Measurements from ENCODE around the gene CBX8.
A peak's percentile ranks its signal among the peaks of the same experiment; 100 is the strongest.
"Not testable (repeated sequence)": the region's sequence is repeated elsewhere in the genome, so short reads cannot be mapped to it uniquely, and the experiment has no call there.

The CBX8 gene

GRCh38 chr17:79779084-79779529 is 17.8 kb downstream of the CBX8 start:
- peak; percentile 68 for DNase-seq (ENCODE audit: low read depth, low spot score)

- DNase-seq (ENCODE audit: low read depth, low spot score): peak; percentile 51
These were observed 18.3 kb downstream of the CBX8 start for GRCh38 chr17:79778504-79779083.

GRCh38 chr17:79777894-79778503 is 18.9 kb downstream of the CBX8 start, which contains the start of gene CBX2:
CBX2 (plus strand) TSS chr17:79778148; CDS start chr17:79778236, 88 bp downstream.
- DNase-seq (ENCODE audit: low read depth, low spot score): no peak

GRCh38 chr17:79777120-79777893 is 19.6 kb downstream of the CBX8 start:
- peak; percentile 68 for DNase-seq (ENCODE audit: low read depth, low spot score)

- DNase-seq (ENCODE audit: low read depth, low spot score): peak; percentile 45
These were observed 20.3 kb downstream of the CBX8 start for GRCh38 chr17:79776376-79777119.

GRCh38 chr17:79775632-79776031 is 21.2 kb downstream of the CBX8 start:
- no peak for DNase-seq (ENCODE audit: low read depth, low spot score)

- DNase-seq (ENCODE audit: low read depth, low spot score): no peak
These were observed 22.3 kb downstream of the CBX8 start for GRCh38 chr17:79774561-79774975.

- DNase-seq (ENCODE audit: low read depth, low spot score): not testable (repeated sequence)
These were observed 24.2 kb downstream of the CBX8 start for GRCh38 chr17:79772726-79773125.

- DNase-seq (ENCODE audit: low read depth, low spot score): no peak
These were observed 25.6 kb downstream of the CBX8 start for GRCh38 chr17:79771276-79771675.

- DNase-seq (ENCODE audit: low read depth, low spot score): no peak
These were observed 27.0 kb downstream of the CBX8 start for GRCh38 chr17:79769570-79770506.

- no peak for DNase-seq (ENCODE audit: low read depth, low spot score)
These were observed 31.2 kb downstream of the CBX8 start for GRCh38 chr17:79765708-79766107.

GRCh38 chr17:79761894-79762589 is 34.8 kb downstream of the CBX8 start:
- DNase-seq (ENCODE audit: low read depth, low spot score): no peak

GRCh38 chr17:79760197-79760906 is 36.5 kb downstream of the CBX8 start:
- DNase-seq (ENCODE audit: low read depth, low spot score): no peak

GRCh38 chr17:79758271-79758670 is 38.6 kb downstream of the CBX8 start:
- no peak for DNase-seq (ENCODE audit: low read depth, low spot score)

- no peak for DNase-seq (ENCODE audit: low read depth, low spot score)
These were observed 39.6 kb downstream of the CBX8 start for GRCh38 chr17:79757140-79757745.

- DNase-seq (ENCODE audit: low read depth, low spot score): no peak
These were observed 41.3 kb downstream of the CBX8 start for GRCh38 chr17:79755591-79755990.

GRCh38 chr17:79754903-79755302 is 42.0 kb downstream of the CBX8 start:
- DNase-seq (ENCODE audit: low read depth, low spot score): not testable (repeated sequence)

- no peak for DNase-seq (ENCODE audit: low read depth, low spot score)
These were observed 42.5 kb downstream of the CBX8 start for GRCh38 chr17:79754370-79754769.

GRCh38 chr17:79752175-79752574 is 44.7 kb downstream of the CBX8 start:
- no peak for DNase-seq (ENCODE audit: low read depth, low spot score)
